CD4-positive, alpha-beta T cell treated with Interleukin-6 for 4 hours (primary cell): ENCODE data around the gene PSMC4.
A peak's percentile ranks its signal among the peaks of the same experiment; 100 is the strongest.

ENCODE experiments used
- DNase-seq: peaks from one replicate; pipeline ENCODE4 v3.0.0-alpha.2; 2020; ENCODE audit warnings: mixed read lengths

PSMC4 gene

DNA sequence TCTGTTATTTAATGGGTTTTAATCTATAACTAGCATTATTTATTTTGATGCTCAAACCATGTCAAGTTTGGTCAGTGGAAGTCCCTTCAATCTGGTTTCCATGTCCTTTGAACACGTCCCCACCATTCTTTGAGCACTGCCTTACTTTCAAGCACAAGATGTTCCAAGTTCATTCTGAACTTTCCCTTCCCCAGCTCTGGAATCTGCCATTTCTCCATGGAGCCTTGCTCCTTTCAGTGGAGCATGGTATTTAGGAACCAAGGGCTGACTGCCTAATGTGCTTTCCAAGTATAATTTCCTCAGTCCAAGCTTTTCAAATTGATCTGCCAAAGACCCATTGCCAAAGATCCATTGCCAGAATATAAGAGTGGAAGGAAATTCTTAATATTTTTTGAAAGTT is 24.8 kb downstream of the PSMC4 start:
- DNase-seq: no peak

DNA sequence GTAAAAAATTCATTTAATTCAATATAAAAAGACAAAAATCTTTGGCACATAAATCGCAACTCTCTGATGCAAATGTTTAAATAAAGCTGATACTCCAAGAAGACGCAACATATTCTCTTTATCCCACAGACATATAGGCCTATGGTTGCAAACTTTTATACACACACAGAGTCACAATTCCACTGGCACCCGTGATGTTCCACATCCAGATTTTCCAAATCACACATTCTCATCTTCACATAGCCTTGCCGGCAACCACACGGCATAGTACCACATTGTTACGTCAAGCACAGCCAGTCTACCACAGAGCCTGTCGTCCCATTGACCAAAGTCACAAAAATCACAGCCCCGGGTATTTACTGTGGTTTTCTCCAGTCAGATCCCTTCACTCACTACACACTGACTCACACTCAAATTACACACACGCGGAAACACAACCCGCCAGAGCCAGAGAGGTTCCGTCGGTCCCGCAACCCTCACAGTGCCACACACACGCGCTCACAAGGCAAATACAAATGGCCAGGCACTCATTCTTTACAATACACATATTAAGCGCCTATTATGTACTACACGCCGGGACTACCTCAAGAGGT is 25.3 kb downstream of the PSMC4 start:
- no peak for DNase-seq

DNA sequence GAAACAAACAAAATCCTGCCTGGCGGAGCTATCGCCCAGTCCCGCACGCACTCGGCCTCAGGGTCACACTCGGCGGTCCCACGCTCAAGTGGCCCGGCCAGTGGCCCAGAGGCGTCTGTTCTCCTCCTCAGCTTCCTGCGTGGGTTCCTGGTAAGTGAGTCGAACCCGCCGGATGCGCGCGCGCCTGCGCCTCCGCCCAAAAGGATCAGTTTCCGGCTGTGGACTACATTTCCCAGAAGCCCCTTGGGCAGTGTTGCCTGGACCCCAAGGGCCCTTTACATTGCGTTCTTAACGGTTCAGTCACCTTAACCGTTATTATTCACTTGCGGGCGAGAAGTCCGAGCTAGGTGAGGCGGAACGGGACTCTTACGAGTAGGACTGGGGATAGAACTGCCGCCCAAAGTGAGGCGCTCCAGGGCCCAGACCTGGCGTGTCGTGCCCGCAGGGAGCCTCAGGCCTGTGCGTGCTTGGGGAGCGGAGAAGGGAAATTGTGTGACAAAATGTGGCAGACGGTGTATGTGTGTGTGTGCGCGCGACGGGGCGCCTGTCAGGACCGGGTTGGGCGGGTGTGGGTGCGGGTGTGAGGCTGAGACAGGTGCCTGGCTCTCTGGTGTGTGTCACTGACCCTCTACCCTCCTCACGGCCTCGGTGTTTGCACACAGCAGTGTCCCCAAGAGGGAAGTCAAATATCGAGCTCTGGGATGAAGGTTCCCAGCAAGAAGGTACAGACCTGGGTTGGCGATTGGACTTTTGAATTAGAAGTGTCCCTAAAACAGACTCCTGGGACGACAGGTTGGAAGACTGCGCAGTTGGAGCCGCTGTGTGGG is 26.1 kb downstream of the PSMC4 start, which contains the start of gene ZNF546:
Gene ZNF546 (plus strand): TSS at position 250 of the 827 bp plus-strand sequence. CDS start 1,267 bp downstream, outside the sequence.
- DNase-seq: peak; percentile 92

DNA sequence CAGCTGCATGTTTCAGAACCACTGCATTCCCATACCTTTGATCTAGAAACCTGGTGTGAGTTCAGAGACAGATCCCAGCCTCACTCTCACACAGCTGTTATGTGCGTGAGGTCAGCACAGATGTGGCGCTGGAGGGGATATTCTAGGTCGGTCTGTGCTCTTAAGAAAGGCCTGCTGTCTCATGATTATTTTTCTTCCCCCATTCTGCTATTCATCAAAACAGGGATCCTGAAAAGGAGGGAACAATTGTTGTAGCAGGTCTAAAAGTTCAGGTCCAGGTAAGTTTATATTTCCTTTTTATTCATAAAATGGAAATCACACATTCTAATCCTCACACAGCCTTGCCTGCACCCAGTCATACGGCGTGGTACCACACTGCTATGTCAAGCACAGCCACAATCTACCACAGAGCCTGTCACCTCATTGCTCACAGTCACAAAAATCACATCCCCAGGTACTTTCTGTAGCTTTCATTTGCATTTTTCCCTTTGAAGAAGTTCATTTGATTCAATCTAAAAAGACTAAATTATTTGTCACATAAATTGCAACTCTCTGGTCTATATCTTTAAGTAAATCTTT is 26.8 kb downstream of the PSMC4 start:
- no peak for DNase-seq

DNA sequence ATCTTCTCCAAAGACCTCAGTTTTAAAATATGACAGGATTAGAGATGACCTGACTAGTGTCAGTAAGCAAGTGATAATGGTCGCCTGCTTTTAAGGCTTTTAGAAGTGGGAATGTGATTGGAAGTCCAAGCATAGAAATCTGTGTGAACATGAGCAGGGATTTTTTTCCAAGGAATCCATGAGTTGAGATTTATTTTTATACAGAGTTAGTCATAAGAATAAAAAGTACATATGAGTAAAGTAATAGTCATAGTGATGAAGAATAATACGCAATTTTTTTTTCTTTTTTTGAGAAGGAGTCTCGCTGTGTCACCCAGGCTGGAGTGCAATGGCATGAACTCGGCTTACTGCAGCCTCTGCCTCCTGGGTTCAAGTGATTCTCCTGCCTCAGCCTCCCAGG is 27.5 kb downstream of the PSMC4 start:
- no peak for DNase-seq

DNA sequence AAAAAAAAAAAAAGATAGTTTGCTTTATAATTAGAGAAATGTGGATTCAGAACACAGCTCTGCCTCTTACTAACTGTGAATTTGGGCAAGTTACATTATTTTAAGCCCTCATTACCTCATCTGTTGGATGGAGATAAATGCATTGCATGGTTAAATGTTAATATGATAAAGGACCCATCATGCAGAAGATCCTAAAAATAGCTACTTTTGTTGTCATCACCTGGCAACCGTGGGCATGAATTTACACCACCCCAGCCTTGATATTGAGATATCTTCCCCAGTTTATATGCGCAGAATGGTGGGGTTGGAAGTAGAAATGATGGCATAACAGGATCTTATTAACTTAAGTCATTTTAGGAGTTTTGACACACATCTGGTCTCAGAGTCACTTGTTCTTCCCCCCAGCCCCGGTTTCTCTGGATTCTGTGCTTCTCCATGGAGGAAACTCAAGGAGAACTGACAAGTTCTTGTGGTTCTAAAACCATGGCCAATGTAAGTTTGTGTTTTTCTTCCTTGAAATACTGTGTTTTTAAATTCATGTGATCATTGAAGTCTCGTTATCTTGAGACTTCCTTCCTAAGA is 34.8 kb downstream of the PSMC4 start:
- no peak for DNase-seq

DNA sequence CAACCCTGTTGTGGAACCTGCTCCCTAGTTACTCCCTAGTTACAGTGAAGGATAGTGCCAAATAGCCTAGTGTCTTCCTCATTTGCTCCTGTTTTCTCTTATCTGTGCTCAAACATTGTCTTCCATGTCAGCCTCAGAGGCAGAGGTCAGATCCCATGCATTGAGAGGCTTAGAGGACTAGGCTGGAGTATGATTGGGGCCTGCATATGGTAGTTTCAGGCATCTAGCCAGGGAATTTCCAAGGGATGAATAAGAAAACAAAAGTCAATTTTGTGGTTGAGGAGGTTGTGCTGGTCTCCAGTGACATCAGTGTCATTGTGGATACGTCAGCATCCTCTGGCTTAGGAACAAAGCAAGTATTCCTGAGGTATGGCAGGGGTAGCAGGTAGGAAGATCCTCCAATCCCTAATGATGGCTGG is 35.3 kb downstream of the PSMC4 start:
- no peak for DNase-seq

DNA sequence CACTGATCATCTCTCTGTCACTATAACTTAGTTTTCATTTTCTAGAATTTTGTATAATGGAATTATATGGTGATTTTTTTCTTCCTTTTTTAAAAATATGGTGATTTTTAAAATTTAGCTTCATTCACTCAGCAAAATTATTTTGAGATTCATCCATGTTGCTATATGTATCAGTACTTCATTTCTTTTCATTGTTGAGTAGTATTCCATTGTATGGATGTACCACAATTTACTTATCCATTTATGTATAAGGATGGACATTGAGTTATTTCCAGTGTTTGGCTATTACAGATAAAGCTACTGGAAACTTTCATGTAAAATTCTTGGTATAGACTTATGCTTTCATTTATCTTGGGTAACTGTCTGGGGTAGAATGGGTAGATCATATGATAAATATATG is 38.7 kb downstream of the PSMC4 start:
- no peak for DNase-seq

DNA sequence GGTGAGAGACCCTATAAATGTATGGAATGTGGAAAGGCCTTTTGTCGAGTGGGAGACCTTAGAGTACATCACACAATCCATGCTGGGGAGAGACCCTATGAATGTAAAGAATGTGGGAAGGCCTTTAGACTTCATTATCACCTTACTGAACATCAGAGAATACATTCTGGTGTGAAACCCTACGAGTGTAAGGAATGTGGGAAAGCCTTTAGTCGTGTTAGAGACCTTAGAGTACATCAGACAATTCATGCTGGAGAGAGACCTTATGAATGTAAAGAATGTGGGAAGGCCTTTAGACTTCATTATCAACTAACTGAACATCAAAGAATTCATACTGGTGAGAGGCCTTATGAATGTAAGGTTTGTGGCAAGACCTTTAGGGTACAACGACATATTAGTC is 43.0 kb downstream of the PSMC4 start:
- DNase-seq: no peak

DNA sequence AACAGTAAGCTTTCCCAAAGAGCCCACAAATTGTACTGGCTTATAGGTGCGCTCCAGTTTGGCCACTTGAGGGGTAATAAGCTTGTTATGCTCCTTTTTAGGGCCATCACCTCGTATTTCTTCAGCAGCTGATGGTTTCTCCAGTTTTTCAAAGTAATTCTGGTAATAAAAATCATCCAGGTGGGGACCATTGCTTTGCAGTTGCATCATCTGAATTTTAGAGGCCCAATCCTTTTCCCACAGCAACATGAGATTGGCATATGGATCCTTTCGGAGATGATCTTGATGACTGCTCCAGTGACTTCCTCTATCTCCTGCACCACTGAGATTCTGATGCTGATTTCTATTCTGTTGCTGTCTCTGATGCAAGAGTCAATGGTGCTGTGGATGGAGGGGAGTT is 53.0 kb downstream of the PSMC4 start:
- no peak for DNase-seq

DNA sequence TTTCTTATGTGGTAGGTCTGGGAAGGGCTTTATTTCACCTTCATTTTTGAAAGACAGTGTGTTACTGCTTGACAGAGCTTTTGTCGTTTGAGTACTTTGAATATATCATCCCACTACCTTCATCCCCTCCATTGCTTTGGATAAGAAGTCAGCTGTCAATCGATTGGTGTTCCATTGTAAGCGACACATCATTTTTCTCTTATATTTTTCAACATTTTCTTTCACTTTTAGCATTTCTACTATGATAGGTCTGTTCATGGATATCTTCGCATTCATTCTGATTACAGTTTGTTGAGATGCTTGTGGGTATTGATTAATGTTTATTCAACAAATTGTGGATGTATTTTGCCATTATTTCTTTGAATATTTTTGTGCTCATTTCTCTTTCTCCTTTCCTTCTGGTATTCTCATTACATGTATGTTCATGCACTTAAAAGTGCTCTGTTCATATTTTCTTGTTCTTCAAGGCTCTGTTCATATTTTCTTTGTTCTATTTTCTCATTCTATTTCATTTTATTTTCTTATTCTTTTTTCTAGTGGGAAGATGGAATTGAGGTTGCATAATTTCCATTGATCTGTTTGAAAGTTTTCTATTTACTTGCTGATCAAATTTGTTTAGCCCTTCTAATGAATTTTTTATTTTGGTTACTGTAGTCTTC is 55.1 kb downstream of the PSMC4 start:
- DNase-seq: no peak

DNA sequence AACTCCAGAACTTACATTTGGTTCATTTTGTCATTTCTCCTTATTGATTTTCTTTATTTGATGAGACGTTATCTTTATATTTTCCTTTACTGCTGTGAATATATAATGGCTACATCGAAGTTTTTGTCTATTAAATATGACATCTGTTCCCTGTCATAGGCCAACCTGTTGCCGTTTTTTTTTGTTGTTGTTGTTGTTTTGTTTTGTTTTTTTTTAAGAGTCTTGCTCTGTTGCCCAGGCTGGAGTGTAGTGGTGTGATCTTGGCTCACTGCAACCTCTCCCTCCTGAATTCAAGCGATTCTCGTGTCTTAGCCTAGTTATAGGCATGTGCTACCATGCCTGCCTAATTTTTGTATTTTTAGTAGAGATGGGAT is 55.6 kb downstream of the PSMC4 start:
- DNase-seq: no peak
